Mononuclear cell (primary cell): Measurements from ENCODE around the gene IQGAP2. TPM values are rescaled to one million over a fixed set of nuclear protein-coding genes. Genes with fewer than 3 reads are reported as not detected.

Experiments used
- H3K27me3 ChIP-seq: 2 replicates; pipeline ENCODE4 v1.6.0; 2011; ENCODE audit warnings: low read length, control low read depth; ENCODE audit not compliant: insufficient read depth
- H3K4me1 ChIP-seq: 2 replicates; pipeline ENCODE4 v1.5.1; 2011; ENCODE audit warnings: mild to moderate bottlenecking, low read length, control low read depth; ENCODE audit not compliant: insufficient read depth
- H3K4me3 ChIP-seq: 2 replicates; pipeline ENCODE4 v1.5.1; 2011; ENCODE audit warnings: mild to moderate bottlenecking, low read length, moderate library complexity
- H3K9me3 ChIP-seq: 2 replicates; pipeline ENCODE4 v1.5.1; 2011; ENCODE audit warnings: low read depth, mild to moderate bottlenecking, control low read depth, low read length
- total RNA-seq: library from RNA; depleted of rRNA; stranded (reverse); fragments of >200 nt; gene quantifications from one replicate; pipeline ENCODE4 v1.2.3, GENCODE V29; 2012

Gene IQGAP2
- total RNA-seq, 1 donor: 75.0 TPM

- H3K4me1 ChIP-seq: peaks cover 8% of the 10 kb centered on the region
- H3K9me3 ChIP-seq: no peaks in the 10 kb centered on the region
- H3K27me3 ChIP-seq: no peaks in the 10 kb centered on the region
- H3K4me3 ChIP-seq: no peak overlapping the region
These were observed 124.0 kb downstream of the IQGAP2 start for GRCh38 chr5:76526950-76527583.

GRCh38 chr5:76527685-76528161 is 124.6 kb downstream of the IQGAP2 start:
- no peaks in the 10 kb centered on the region for H3K9me3 ChIP-seq
- H3K4me3 ChIP-seq: no peak overlapping the region
- peaks cover 8% of the 10 kb centered on the region for H3K4me1 ChIP-seq
- H3K27me3 ChIP-seq: no peaks in the 10 kb centered on the region

- H3K4me3 ChIP-seq: no peak overlapping the region
- H3K27me3 ChIP-seq: no peaks in the 10 kb centered on the region
- peaks cover 8% of the 10 kb centered on the region for H3K4me1 ChIP-seq
- H3K9me3 ChIP-seq: no peaks in the 10 kb centered on the region
These were observed 125.7 kb downstream of the IQGAP2 start for GRCh38 chr5:76528547-76529331.

DNA sequence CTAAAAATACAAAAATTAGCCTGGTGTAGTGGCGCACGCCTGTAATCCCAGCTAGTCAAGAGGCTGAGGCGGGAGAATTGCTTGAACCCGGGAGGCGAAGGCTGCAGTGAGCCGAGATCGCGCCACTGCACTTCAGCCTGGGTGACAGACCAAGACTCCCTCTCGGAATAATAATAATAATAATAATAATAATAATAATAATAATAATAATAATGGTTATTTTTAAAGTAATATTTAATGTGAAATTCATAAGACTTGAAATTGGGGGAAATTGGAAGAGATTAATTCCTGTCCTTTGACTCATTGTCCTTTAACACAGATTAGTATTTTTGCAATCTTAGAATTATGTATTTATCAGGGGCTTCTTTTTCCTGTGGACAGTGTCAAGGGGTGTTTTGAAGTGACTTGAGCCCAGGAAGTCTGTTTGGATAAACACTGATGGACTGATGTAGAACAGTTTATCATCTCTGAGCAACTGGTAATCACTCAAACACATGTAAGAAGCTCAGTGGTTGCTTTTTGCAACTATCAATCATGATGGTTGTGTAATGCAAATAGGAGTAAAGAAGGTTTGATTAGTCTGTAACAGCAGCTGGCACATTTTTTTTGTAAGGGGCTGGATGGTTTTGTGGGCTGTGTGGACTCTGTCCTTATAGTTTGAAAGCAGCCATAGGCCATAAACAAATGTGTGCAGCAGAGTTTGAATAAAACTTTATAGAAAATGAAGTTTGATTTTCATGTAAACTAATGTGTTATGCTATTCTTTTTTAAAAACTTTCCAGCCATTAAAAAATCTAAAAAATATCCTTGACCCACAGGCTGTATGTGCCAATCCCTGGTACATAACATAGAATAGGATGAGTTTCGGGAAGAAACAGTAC is 126.6 kb downstream of the IQGAP2 start:
- Histone ChIP-seq H3K27me3 (no peaks in the 10 kb centered on the region), H3K4me1 (peaks cover 8% of the 10 kb centered on the region), H3K4me3 (no peak overlapping the region), H3K9me3 (no peaks in the 10 kb centered on the region)

DNA sequence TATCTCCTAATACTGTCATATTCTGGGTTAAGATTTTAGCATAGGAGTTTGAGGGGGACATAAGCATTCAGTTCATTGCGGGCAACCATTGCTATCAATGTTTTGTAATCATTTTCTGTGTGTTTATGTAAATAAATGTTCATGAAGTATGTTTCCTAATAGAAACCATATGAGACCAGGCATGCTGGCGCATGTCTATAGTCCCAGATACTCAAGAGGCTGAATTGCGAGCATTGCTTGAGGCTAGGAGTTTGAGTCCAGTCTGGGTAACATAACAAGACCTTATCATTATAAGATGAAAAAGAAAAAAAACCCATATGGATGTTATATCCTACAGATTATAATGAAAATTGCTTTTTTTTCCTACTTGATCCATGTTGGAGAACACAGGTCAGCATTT is 129.0 kb downstream of the IQGAP2 start:
- no peaks in the 10 kb centered on the region for H3K27me3 ChIP-seq

GRCh38 chr5:76532973-76533372 is 129.9 kb downstream of the IQGAP2 start:
- H3K9me3 ChIP-seq: no peaks in the 10 kb centered on the region
- H3K4me1 ChIP-seq: peaks cover 3% of the 10 kb centered on the region
- no peak overlapping the region for H3K4me3 ChIP-seq
- no peaks in the 10 kb centered on the region for H3K27me3 ChIP-seq

More for the DNA sequence above, 129.0 kb downstream of the IQGAP2 start:
- no peak overlapping the region for H3K4me3 ChIP-seq
- H3K4me1 ChIP-seq: peaks cover 6% of the 10 kb centered on the region
- H3K9me3 ChIP-seq: no peaks in the 10 kb centered on the region

DNA sequence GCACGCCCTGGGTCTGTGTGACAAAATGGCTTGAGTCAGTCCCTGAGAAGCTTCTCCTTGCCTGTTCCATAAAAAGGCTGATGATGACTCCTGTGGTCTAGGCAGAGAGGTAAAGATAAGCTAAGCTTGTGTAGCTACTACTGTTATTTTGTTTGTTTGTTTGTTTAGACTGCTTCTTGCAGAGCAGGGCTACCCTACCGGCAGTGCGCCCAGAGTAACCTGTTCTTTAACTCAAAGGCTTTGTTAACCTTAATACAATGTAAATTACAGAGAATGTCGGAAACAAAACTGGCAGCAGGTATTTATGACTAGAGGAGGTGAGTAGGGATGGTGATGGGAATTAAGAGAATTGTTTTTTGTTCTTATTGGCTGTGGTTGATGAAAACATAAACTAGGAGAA is 132.5 kb downstream of the IQGAP2 start:
- Histone ChIP-seq H3K4me1 (peaks cover 6% of the 10 kb centered on the region), H3K9me3 (no peaks in the 10 kb centered on the region), H3K27me3 (no peaks in the 10 kb centered on the region), H3K4me3 (no peak overlapping the region)

DNA sequence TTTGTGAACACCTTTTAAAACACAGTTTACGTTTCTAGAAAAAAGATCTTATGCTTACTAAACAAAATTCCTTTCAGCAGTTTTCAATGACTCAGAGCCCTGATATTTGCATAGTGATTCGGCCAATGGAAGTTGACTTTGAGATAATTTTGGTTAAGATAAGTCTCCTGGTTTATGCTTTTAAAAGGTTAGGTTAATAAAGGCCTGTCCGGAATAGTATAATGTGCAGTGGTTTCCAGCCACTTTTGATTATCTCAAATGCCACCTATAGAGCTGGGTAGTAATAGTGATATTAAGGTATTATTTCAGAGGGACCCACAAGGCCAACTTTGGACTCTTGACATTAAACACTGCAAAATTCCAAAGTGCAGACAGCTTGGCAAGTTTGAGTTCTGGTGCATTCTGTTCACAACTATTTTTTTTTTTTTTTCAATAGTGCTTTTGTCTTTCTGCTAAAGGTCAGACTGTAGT is 134.0 kb downstream of the IQGAP2 start:
- Histone ChIP-seq H3K4me1 (peaks cover 12% of the 10 kb centered on the region), H3K4me3 (no peak overlapping the region), H3K9me3 (no peaks in the 10 kb centered on the region), H3K27me3 (no peaks in the 10 kb centered on the region)

DNA sequence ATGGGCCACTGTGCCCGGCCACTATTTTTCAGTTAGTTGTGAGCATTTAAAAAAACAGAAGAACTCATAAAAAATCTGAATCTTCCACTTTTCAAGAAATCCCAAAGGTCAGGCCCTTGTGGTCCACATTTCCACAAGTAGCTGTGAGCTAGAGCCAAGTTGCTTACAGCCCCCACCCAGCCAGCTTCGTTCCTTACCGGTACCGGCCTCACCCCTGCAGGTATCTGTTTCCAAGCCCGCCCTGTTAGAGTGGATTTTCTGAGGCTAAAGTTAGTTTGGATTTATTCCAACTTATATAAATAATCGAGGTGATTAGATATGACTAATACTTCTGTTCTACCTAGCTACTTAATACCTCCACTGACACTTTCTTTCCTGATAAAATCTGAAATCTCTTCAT is 139.2 kb downstream of the IQGAP2 start:
- no peaks in the 10 kb centered on the region for H3K27me3 ChIP-seq
- H3K4me3 ChIP-seq: no peak overlapping the region
- H3K4me1 ChIP-seq: peaks cover 55% of the 10 kb centered on the region
- H3K9me3 ChIP-seq: no peaks in the 10 kb centered on the region

DNA sequence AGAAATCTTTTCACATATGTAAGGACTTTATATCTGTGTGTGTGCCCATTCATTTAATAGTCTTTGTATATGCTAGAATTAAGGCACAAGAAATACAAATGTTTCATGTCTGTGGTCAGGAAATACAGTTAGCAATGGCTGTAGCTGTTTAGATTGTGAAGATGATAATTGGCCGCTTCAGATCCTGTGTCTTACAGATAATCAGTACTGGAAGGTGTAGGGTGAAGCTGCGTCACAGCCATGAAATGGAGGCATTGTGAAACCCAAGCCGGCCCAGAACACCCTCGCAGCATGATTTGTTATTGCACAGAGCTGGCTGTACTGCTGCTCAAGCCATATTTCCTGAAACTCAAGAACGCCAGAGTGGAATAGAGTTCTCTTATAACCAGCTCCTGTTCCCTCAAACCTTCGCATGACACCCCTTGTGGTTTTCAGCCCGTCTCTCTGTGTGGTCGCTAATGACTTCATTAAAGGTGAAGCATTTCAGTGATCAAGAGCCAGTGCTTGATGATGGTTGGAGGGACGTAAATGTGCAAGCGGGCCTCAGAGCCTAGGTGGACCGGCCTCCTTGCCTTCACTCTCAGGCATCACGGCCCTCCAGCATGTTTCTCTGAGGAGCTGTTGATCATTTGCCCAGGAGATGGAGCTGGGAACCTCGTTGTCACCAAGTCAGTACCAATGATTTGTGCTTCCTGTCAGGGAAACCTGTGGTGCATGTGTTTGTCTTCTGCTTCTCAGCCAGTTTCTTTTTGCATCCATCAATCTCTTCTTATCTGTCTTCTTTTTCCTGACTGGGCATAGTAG is 140.0 kb downstream of the IQGAP2 start:
- Histone ChIP-seq H3K4me3 (no peak overlapping the region), H3K4me1 (peaks cover 63% of the 10 kb centered on the region), H3K27me3 (no peaks in the 10 kb centered on the region), H3K9me3 (no peaks in the 10 kb centered on the region)

- H3K4me3 ChIP-seq: no peak overlapping the region
- no peaks in the 10 kb centered on the region for H3K27me3 ChIP-seq
- H3K4me1 ChIP-seq: peaks cover 70% of the 10 kb centered on the region
- H3K9me3 ChIP-seq: no peaks in the 10 kb centered on the region
These were observed 141.3 kb downstream of the IQGAP2 start for GRCh38 chr5:76544268-76544926.

DNA sequence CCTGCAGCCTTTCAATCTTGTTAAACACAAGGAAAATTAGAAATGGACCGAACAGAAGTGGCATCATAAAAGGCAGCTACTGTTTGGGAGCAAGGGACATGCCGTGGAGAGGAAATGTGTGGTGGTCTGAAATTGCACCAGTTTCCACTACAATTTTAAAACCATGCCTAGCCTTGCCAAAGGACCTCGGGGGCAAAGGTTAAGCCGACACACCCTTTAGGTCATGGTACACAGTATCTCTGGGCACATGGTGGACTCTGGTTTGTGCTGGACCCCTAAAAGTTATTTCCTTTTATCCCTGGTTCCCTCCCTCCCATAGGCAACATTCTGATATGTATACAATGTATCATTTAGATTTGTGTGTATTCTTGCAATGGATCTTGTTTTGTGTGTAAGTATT is 142.1 kb downstream of the IQGAP2 start:
- no peaks in the 10 kb centered on the region for H3K27me3 ChIP-seq
- H3K9me3 ChIP-seq: no peaks in the 10 kb centered on the region
- H3K4me1 ChIP-seq: peaks cover 71% of the 10 kb centered on the region
- H3K4me3 ChIP-seq: no peak overlapping the region

- H3K4me1 ChIP-seq: peaks cover 70% of the 10 kb centered on the region
These were observed 143.5 kb downstream of the IQGAP2 start for GRCh38 chr5:76546497-76547102.

More at GRCh38 chr5:76546497-76547102, 143.5 kb downstream of the IQGAP2 start:
- Histone ChIP-seq H3K9me3 (no peaks in the 10 kb centered on the region), H3K27me3 (no peaks in the 10 kb centered on the region), H3K4me3 (no peak overlapping the region)
